Ishikawa (cell line): ENCODE measurements around the gene FOXN3.

Experiments used
- CEBPB ChIP-seq: IDR thresholded peaks from 2 replicates; pipeline ENCODE4 v1.6.1; 2012
- CREB1 ChIP-seq: IDR thresholded peaks from 2 replicates; pipeline ENCODE4 v1.6.1; 2012; ENCODE audit warnings: low read depth
- EGR1 ChIP-seq: IDR thresholded peaks from 2 replicates; pipeline ENCODE4 v1.6.1; 2012
- EP300 ChIP-seq: IDR thresholded peaks from 2 replicates; pipeline ENCODE4 v1.6.1; 2012; ENCODE audit warnings: borderline replicate concordance
- FOXM1 ChIP-seq: IDR thresholded peaks from 2 replicates; pipeline ENCODE4 v1.6.1; 2012; ENCODE audit warnings: low read depth, borderline replicate concordance
- RAD21 ChIP-seq: IDR thresholded peaks from 2 replicates; pipeline ENCODE4 v1.6.1; 2012; ENCODE audit warnings: low read depth
- REST ChIP-seq: IDR thresholded peaks from 2 replicates; pipeline ENCODE4 v1.6.1; 2012; ENCODE audit warnings: low read depth, mild to moderate bottlenecking
- TAF1 ChIP-seq: IDR thresholded peaks from 2 replicates; pipeline ENCODE4 v1.6.1; 2012; ENCODE audit warnings: low read depth, mild to moderate bottlenecking
- TCF12 ChIP-seq: IDR thresholded peaks from 2 replicates; pipeline ENCODE4 v1.6.1; 2012; ENCODE audit warnings: low read depth
- YY1 ChIP-seq: IDR thresholded peaks from 2 replicates; pipeline ENCODE4 v1.6.1; 2012; ENCODE audit warnings: low read depth

DNA sequence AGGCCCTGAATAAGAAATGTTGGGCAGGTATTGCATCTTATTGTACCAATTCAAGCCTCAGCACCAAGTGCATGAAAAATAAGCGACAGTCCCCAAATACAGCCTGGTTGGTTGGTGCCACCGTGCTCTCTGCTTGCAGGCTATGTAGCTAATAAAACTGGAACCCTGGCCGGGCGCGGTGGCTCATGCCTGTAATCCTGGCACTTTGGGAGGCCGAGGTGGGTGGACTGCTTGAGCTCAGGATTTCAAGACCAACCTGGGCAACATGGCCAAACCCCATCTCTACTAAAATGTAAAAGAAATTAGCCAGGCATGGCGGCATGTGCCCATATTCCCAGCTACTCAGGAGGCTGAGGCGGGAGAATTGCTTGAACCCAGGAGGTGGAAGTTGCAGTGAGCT is 25.5 kb downstream of the FOXN3 start:
- TF ChIP-seq CREB1 (no peak), YY1 (no peak), TAF1 (no peak), REST (no peak), FOXM1 (no peak), EP300 (no peak), CEBPB (no peak), EGR1 (no peak), TCF12 (no peak), RAD21 (no peak)
